PFSK-1 (cell line): ENCODE measurements around the gene CDCA8.

Experiments
- FOXP2 ChIP-seq: optimal IDR thresholded peaks from 2 replicates; pipeline ENCODE3; 2011; ENCODE audit warnings: borderline replicate concordance, control low read depth, inconsistent platforms; ENCODE audit not compliant: insufficient read depth; ENCODE audit errors: extremely low read length, extremely low read depth
- POLR2AphosphoS5 ChIP-seq: IDR thresholded peaks from 2 replicates; pipeline ENCODE4 v1.6.1; 2012; ENCODE audit warnings: low read depth, mild to moderate bottlenecking, control low read depth, low read length, moderate library complexity
- REST ChIP-seq, 2 experiments: IDR thresholded peaks; 2 replicates each; pipeline versions ENCODE4 v1.6.1 to v1.8.0; 2011 to 2012; ENCODE audit warnings: low read depth in 2 of 2, low read length in 2 of 2, control low read depth in 1 of 2, inconsistent platforms in 1 of 2, mild to moderate bottlenecking in 1 of 2, moderate library complexity in 1 of 2; ENCODE audit not compliant: insufficient read depth in 1 of 2
- SIN3A ChIP-seq: IDR thresholded peaks from 2 replicates; pipeline ENCODE4 v1.6.1; 2012; ENCODE audit warnings: mild to moderate bottlenecking, low read length, moderate library complexity, borderline replicate concordance; ENCODE audit not compliant: insufficient read depth
- TAF1 ChIP-seq: IDR thresholded peaks from 2 replicates; pipeline ENCODE4 v1.6.1; 2012; ENCODE audit warnings: low read length, control low read depth, borderline replicate concordance; ENCODE audit not compliant: insufficient read depth

DNA sequence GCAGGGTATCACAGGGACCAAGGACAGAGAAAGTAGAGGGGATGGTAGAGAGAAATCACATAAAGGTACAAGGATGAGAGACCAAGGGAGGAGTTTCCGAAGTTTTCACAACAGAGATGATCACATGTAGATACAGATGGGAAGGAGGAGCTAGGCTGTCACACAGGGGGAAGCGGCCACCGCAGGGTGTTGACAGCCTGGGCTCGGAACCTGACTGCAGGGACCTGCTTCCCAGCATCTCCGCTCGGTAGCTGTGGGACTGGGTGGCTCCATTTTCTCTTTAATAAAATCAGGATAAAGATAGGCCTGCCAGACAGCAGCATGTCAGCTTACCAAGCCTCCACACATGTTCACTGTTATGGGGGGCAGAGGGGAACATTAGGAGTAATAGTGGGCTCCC, 32.3 kb downstream of the CDCA8 start:
- TF ChIP-seq TAF1 = no peak
- no peak for TF ChIP-seq POLR2AphosphoS5
- TF ChIP-seq REST (IDR thresholded peaks at IDR 0.05; ENCODE audit: insufficient read depth in 1 of 2, low read depth in 2 of 2, low read length in 2 of 2) = no peak
- TF ChIP-seq SIN3A = no peak
- no peak for TF ChIP-seq FOXP2
